H9 (cell line): ENCODE measurements around the gene GSTT2B. TPM values are rescaled to one million over a fixed set of nuclear protein-coding genes. Genes with fewer than 3 reads are reported as not detected.
"Not testable (repeated sequence)": the region's sequence is repeated elsewhere in the genome, so short reads cannot be mapped to it uniquely, and the experiment has no call there.

ENCODE experiments used
- DNase-seq: peaks from one replicate; pipeline ENCODE4 v3.0.0-alpha.2; 2017
- H2AFZ ChIP-seq: one replicate; pipeline ENCODE4 v1.6.1; 2013; ENCODE audit warnings: mild to moderate bottlenecking, low read length, control low read depth, moderate library complexity
- H2AK5ac ChIP-seq: 2 replicates; pipeline ENCODE4 v1.6.1; 2013; ENCODE audit warnings: low read length, control low read depth, mixed read lengths; ENCODE audit not compliant: insufficient read length
- H2BK120ac ChIP-seq: one replicate; pipeline ENCODE4 v1.6.1; 2013; ENCODE audit warnings: low read depth, mild to moderate bottlenecking, low read length, control low read depth, inconsistent platforms; ENCODE audit not compliant: poor library complexity, severe bottlenecking
- H2BK12ac ChIP-seq: 2 replicates; pipeline ENCODE4 v1.6.1; 2013; ENCODE audit warnings: low read length, control low read depth, mixed read lengths, low read depth; ENCODE audit not compliant: insufficient read length
- H2BK15ac ChIP-seq: 2 replicates; pipeline ENCODE4 v1.6.1; 2013; ENCODE audit warnings: low read depth, low read length, control low read depth
- H2BK20ac ChIP-seq: one replicate; pipeline ENCODE4 v1.6.1; 2013; ENCODE audit warnings: low read depth, mild to moderate bottlenecking, low read length, control low read depth, inconsistent platforms; ENCODE audit not compliant: poor library complexity, severe bottlenecking
- H2BK5ac ChIP-seq: 2 replicates; pipeline ENCODE4 v1.6.1; 2013; ENCODE audit warnings: low read length, control low read depth, mixed read lengths; ENCODE audit not compliant: insufficient read length
- H3K14ac ChIP-seq: 2 replicates; pipeline ENCODE4 v1.6.1; 2013; ENCODE audit warnings: low read length, control low read depth; ENCODE audit not compliant: insufficient read depth
- H3K18ac ChIP-seq: 2 replicates; pipeline ENCODE4 v1.6.1; 2013; ENCODE audit warnings: low read depth, mild to moderate bottlenecking, mixed read lengths, low read length, control low read depth; ENCODE audit not compliant: insufficient read length
- H3K23ac ChIP-seq: 2 replicates; pipeline ENCODE4 v1.6.1; 2013; ENCODE audit warnings: low read length, control low read depth, mixed read lengths, low read depth; ENCODE audit not compliant: insufficient read length
- H3K23me2 ChIP-seq: 2 replicates; pipeline ENCODE4 v1.6.1; 2013; ENCODE audit warnings: low read depth, mild to moderate bottlenecking, mixed read lengths, low read length, control low read depth; ENCODE audit not compliant: insufficient read length, poor library complexity, severe bottlenecking
- H3K27ac ChIP-seq: 2 replicates; pipeline ENCODE4 v1.5.1; 2013; ENCODE audit warnings: low read length, control low read depth, mixed read lengths, low read depth; ENCODE audit not compliant: insufficient read length
- H3K27me3 ChIP-seq: 2 replicates; pipeline ENCODE4 v1.6.1; 2013; ENCODE audit warnings: low read length, control low read depth, inconsistent platforms; ENCODE audit not compliant: insufficient read depth
- H3K4ac ChIP-seq: 2 replicates; pipeline ENCODE4 v1.6.1; 2013; ENCODE audit warnings: low read depth, mild to moderate bottlenecking, control low read depth, inconsistent platforms, low read length, moderate library complexity
- H3K4me1 ChIP-seq: 2 replicates; pipeline ENCODE4 v1.6.1; 2013; ENCODE audit warnings: low read length, control low read depth, inconsistent platforms; ENCODE audit not compliant: insufficient read depth
- H3K4me2 ChIP-seq: 2 replicates; pipeline ENCODE4 v1.6.1; 2013; ENCODE audit warnings: low read length, control low read depth, mixed read lengths; ENCODE audit not compliant: insufficient read length, insufficient read depth
- H3K56ac ChIP-seq: 2 replicates; pipeline ENCODE4 v1.6.1; 2013; ENCODE audit warnings: low read depth, mild to moderate bottlenecking, mixed read lengths, low read length, control low read depth; ENCODE audit not compliant: insufficient read length
- H3K79me1 ChIP-seq: 2 replicates; pipeline ENCODE4 v1.6.1; 2013; ENCODE audit warnings: low read depth, mild to moderate bottlenecking, moderate library complexity, low read length, control low read depth, inconsistent platforms; ENCODE audit not compliant: insufficient read depth, poor library complexity, severe bottlenecking
- H3K79me2 ChIP-seq: 2 replicates; pipeline ENCODE4 v1.6.1; 2013; ENCODE audit warnings: low read length, control low read depth, inconsistent platforms; ENCODE audit not compliant: insufficient read depth
- H3K9ac ChIP-seq: 2 replicates; pipeline ENCODE4 v1.6.1; 2013; ENCODE audit warnings: low read length, control low read depth, mixed read lengths; ENCODE audit not compliant: insufficient read length; ENCODE audit errors: extremely low read depth
- H3K9me3 ChIP-seq: one replicate; pipeline ENCODE4 v1.6.1; 2013; ENCODE audit warnings: low read depth, low read length, inconsistent platforms; ENCODE audit not compliant: control insufficient read depth
- H3T11ph ChIP-seq: one replicate; pipeline ENCODE4 v1.6.1; 2013; ENCODE audit warnings: mild to moderate bottlenecking, low read length, control low read depth, inconsistent platforms
- H4K20me1 ChIP-seq: one replicate; pipeline ENCODE4 v1.6.1; 2013; ENCODE audit not compliant: control insufficient read depth, insufficient read length, insufficient read depth
- H4K5ac ChIP-seq: 2 replicates; pipeline ENCODE4 v1.6.1; 2013; ENCODE audit warnings: low read depth, mild to moderate bottlenecking, mixed read lengths, low read length, control low read depth; ENCODE audit not compliant: insufficient read length
- H4K8ac ChIP-seq: replicated peaks from 2 replicates; pipeline ENCODE4 v1.6.1; 2013; ENCODE audit warnings: low read length, control low read depth, mixed read lengths, low read depth; ENCODE audit not compliant: insufficient read length
- H4K91ac ChIP-seq: 2 replicates; pipeline ENCODE4 v1.6.1; 2013; ENCODE audit warnings: low read depth, mild to moderate bottlenecking, moderate library complexity, mixed read lengths, low read length, control low read depth; ENCODE audit not compliant: insufficient read length
- H3K27ac Mint-ChIP-seq, 3 experiments: 2 replicates in 2 of 3; 3 replicates in 1 of 3; pipeline ENCODE4 v1.8.0; 2020 to 2021; ENCODE audit warnings: mixed read lengths in 3 of 3, mild to moderate bottlenecking in 1 of 3, moderate library complexity in 1 of 3
- H3K27me3 Mint-ChIP-seq: 2 replicates; pipeline ENCODE4 v1.8.0; 2021; ENCODE audit warnings: low read depth, mild to moderate bottlenecking, moderate library complexity, mixed read lengths
- H3K36me3 Mint-ChIP-seq, 3 experiments: 2 replicates in 2 of 3; 3 replicates in 1 of 3; pipeline ENCODE4 v1.8.0; 2020 to 2021; ENCODE audit warnings: low read depth in 3 of 3, mixed read lengths in 3 of 3; ENCODE audit not compliant: insufficient read depth in 1 of 3
- H3K4me1 Mint-ChIP-seq, 2 experiments: 2 replicates each; pipeline ENCODE4 v1.8.0; 2020; ENCODE audit warnings: mixed read lengths in 2 of 2
- H3K4me3 Mint-ChIP-seq, 2 experiments: 2 replicates in 1 of 2; 3 replicates in 1 of 2; pipeline ENCODE4 v1.8.0; 2020 to 2021; ENCODE audit warnings: mild to moderate bottlenecking in 2 of 2, mixed read lengths in 2 of 2, moderate library complexity in 1 of 2
- H3K9me3 Mint-ChIP-seq, 2 experiments: 2 replicates in 1 of 2; 3 replicates in 1 of 2; pipeline ENCODE4 v1.8.0; 2020; ENCODE audit warnings: mild to moderate bottlenecking in 2 of 2, mixed read lengths in 2 of 2, moderate library complexity in 1 of 2
- WGBS: extraction: QIAGEN DNeasy Blood & Tissue Kit; methylation state at CpG from one replicate; pipeline ENCODE4 v1.1.7; 2013; ENCODE audit warnings: missing lambda C conversion rate, low lambda C conversion rate, mixed read lengths; ENCODE audit not compliant: insufficient read length; ENCODE audit errors: extremely low coverage; 5-methylcytosine and 5-hydroxymethylcytosine counted together
- total RNA-seq: library from RNA; stranded (reverse); gene quantifications from 2 replicates; pipeline ENCODE4 v1.2.1, GENCODE V29; 2021

Gene GSTT2B
- total RNA-seq, 1 experiment from 2014 or later = 4.5 TPM

- not testable (repeated sequence) for H2BK120ac ChIP-seq, H3K36me3 Mint-ChIP-seq, H3K4me1 ChIP-seq, H3K27ac Mint-ChIP-seq, H3K4me3 Mint-ChIP-seq, H2AFZ ChIP-seq, H3K4ac ChIP-seq, H3K79me2 ChIP-seq, H2BK20ac ChIP-seq, H3K4me1 Mint-ChIP-seq, H3K14ac ChIP-seq, H2BK15ac ChIP-seq, H3K56ac ChIP-seq, DNase-seq, H3K27me3 ChIP-seq, H3K27me3 Mint-ChIP-seq, H4K91ac ChIP-seq, H3K23me2 ChIP-seq, H4K8ac ChIP-seq, H2BK5ac ChIP-seq, H4K20me1 ChIP-seq, H4K5ac ChIP-seq, H3K18ac ChIP-seq, H3K9ac ChIP-seq, H3T11ph ChIP-seq, H3K27ac ChIP-seq, H3K9me3 Mint-ChIP-seq, H3K23ac ChIP-seq, H3K9me3 ChIP-seq, H3K4me2 ChIP-seq, H2AK5ac ChIP-seq, H3K79me1 ChIP-seq, H2BK12ac ChIP-seq
- 100% methylated on average over 1 of the region's 4 CpGs for WGBS
These were observed 25.7 kb upstream of the GSTT2B start for GRCh38 chr22:23986538-23987178.

- not testable (repeated sequence) for H4K8ac ChIP-seq, H3K4me3 Mint-ChIP-seq, H2BK12ac ChIP-seq, H3K27me3 ChIP-seq, H3K4me2 ChIP-seq, H3K23me2 ChIP-seq, H4K20me1 ChIP-seq, H3K9ac ChIP-seq, H2AK5ac ChIP-seq, H4K5ac ChIP-seq, H3K9me3 ChIP-seq, H2BK20ac ChIP-seq, H4K91ac ChIP-seq, H3K4ac ChIP-seq, H3K9me3 Mint-ChIP-seq, H3K18ac ChIP-seq, DNase-seq, H3K79me1 ChIP-seq, H2AFZ ChIP-seq, H3K14ac ChIP-seq, H3K79me2 ChIP-seq, H3K23ac ChIP-seq, H2BK120ac ChIP-seq, H3K36me3 Mint-ChIP-seq, H3K27me3 Mint-ChIP-seq, H2BK15ac ChIP-seq, H3K4me1 ChIP-seq, H3T11ph ChIP-seq, H3K27ac ChIP-seq, H3K56ac ChIP-seq, H3K4me1 Mint-ChIP-seq, H3K27ac Mint-ChIP-seq, H2BK5ac ChIP-seq
- WGBS = no CpG with 5 or more reads among the region's 8 CpGs
These were observed 25.1 kb upstream of the GSTT2B start for GRCh38 chr22:23986089-23986488.
